ENCODE measurements around the gene CAMSAP1.

- TF ChIP-seq CTCF (conservative IDR thresholded peaks at IDR 0.05 in 1 of 2, IDR thresholded peaks at IDR 0.05 in 1 of 2; ENCODE audit: low read depth in 1 of 2, low read length in 2 of 2) (no peak), EZH2 (IDR thresholded peaks at IDR 0.05; ENCODE audit: low read length, missing control alignments) (no peak)
Measured at GRCh38 chr9:135932656-135933055, 25.3 kb upstream of the CAMSAP1 start.
